Cerebellar cortex (tissue), 1 donor: ENCODE data around the gene VWA5B2.
A peak's percentile ranks its signal among the peaks of the same experiment; 100 is the strongest.

Source experiments
- DNase-seq: peaks from one replicate; pipeline ENCODE4 v3.0.0-alpha.2; 2015; ENCODE audit warnings: low spot score

Gene VWA5B2

DNA sequence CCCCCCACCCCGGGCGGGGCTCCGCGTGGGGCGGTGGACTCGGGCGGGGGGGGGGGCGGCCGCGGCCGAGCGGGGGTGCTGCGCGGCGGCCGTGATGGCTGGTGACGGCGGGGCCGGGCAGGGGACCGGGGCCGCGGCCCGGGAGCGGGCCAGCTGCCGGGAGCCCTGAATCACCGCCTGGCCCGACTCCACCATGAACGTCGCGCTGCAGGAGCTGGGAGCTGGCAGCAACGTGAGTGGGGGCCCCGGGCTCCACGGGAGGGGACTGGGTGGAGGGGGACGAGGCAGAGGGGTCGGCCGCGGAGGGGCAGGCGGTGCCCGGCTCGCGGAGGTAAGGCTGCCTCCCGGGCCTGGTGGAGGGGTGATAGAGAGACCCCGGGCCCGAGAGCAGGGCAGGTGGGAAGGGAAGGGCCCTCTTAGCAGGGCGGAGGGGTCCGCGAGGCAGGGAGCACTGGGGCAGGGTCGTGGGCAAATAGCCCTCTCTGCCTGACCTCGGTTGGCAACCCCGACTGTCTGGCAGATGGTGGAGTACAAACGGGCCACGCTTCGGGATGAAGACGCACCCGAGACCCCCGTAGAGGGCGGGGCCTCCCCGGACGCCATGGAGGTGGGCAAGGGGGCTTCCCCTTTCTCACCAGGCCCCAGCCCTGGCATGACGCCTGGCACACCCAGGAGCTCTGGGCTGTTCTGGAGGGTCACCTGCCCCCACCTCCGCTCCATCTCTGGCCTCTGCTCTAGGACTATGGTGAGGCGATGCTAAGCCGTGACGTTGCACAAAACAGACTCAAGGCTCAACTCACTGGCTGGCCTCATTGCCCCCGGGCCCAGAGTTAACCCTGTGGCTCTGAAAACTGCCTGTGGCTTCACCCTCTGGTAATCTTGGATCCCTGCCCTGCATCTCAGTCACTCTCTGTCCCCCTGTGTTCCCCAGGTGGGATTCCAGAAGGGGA is 46.9 kb downstream of the VWA5B2 start, which contains the start of gene ECE2:
ECE2 (plus strand) TSS at position 62 of the 950 bp plus-strand sequence; CDS start at position 194, 132 bp downstream.
- peak; percentile 29 for DNase-seq

DNA sequence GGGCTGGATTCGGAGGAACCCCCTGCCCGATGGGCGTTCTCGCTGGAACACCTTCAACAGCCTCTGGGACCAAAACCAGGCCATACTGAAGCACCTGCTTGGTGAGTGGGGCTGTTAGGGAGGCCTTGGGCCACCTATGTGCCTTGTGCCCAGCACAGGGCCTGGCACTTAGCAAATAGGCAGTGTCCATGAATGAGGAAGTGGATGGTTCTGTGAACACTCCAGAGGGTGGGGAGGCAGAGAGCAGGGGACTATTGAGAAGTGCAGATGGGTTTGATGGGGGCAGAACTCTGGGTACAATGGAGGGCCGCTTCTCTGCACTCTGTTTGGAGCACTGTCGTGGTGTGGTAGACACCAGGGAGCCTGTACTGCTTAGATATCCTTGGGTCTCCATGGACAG is 48.0 kb downstream of the VWA5B2 start:
- DNase-seq, result no peak

DNA sequence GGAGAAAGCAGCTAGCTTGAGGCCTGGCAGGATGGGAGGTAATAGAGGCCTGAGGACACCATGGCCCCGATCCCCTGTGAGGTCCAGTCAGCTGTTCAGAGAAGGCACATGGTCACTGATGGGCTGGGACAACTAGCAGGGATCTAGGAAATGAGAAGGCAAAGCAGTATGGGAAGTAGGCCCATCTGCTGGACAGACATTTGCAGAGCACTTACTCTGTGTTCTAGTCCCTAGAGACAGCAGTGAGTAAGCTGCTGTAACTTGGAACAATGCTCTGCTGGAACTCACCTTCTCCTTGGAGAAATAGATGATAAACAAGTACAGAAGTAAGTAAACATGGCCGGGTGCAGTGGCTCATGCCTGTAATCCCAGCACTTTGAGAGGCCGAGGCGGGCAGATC is 53.6 kb downstream of the VWA5B2 start:
- DNase-seq, result no peak

DNA sequence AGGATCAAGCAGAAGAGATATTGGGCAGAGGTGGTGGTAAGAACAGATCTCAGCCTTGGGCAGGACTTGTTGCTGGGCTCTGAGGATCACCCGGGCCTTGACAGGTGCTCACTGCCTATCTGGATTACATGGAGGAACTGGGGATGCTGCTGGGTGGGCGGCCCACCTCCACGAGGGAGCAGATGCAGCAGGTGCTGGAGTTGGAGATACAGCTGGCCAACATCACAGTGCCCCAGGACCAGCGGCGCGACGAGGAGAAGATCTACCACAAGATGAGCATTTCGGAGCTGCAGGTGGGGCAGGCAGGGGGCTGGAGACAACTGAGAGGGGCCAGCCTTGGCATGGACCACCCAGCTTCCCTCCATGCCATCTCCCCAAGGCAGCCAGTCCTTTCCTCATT is 54.3 kb downstream of the VWA5B2 start:
- no peak for DNase-seq

DNA sequence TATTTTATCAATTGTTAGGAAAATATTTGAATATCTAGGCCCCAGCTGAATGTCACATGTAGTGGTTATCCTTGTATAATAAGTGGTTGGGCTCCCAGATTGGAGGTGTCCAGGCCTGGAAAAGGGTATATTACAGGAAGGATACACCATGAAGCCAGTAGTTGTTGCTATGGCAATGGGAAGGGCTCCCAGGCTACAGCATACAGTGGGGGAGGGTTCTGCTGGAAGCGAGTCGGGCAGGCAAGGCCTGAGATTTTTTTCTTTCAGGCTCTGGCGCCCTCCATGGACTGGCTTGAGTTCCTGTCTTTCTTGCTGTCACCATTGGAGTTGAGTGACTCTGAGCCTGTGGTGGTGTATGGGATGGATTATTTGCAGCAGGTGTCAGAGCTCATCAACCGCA is 55.3 kb downstream of the VWA5B2 start:
- peak; percentile 89 for DNase-seq

DNA sequence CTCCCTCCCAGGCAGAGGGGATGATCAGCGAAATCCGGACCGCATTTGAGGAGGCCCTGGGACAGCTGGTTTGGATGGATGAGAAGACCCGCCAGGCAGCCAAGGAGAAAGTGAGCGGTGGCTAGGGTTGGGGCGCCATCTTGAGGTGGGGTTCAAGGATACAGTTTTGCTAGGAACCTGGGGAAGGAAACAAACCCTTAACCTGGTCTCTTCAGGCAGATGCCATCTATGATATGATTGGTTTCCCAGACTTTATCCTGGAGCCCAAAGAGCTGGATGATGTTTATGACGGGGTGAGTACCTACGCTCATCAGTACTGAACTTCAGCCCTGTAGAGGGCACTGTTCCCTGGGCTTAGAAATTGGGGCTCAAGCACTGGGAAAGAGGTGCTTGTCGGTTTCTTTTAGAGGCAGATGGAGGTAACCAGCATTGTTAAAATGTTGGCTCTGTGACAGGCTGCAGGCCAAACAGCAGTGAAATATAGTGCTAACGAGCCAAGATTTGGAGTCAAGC is 60.1 kb downstream of the VWA5B2 start:
- peak; percentile 72 for DNase-seq

DNA sequence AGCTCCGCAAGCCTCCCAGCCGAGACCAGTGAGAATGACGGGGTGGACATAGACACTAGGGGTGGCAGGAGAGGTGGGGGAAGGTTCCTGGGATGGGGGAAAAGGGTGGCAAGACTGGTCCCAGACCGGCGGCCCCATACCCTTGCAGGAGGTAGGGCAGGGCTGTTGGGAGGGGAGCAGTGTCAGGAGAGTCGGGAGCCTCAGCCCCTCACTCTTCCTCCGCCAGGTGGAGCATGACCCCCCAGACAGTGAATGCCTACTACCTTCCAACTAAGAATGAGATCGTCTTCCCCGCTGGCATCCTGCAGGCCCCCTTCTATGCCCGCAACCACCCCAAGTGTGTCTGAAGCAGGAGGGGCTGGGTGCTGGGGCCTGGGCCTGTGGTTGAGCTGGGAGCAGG is 60.9 kb downstream of the VWA5B2 start:
- DNase-seq, result no peak

DNA sequence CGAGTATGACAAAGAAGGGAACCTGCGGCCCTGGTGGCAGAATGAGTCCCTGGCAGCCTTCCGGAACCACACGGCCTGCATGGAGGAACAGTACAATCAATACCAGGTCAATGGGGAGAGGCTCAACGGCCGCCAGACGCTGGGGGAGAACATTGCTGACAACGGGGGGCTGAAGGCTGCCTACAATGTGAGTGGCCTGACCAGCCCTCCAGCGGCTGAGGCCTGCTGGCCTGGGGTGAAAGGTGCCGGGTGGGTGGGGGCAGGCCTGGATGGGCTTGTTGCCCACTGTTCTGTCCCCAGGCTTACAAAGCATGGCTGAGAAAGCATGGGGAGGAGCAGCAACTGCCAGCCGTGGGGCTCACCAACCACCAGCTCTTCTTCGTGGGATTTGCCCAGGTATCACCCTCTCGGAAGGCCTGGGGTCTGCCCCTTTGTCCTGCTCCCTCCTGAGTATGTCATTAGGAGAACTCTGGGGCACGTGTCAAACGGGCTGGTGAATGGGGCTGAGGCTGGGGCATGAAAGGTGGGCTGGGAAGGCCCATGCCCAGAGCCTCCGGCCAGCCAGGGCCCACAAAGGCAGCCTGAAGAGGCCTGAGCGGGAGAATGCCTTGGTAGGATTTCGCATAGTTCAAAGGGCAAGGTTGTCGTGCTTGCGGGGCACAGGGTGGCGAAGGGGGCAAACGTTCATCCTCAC is 61.8 kb downstream of the VWA5B2 start:
- no peak for DNase-seq
